ENCODE results near the gene HPCAL4. TPM values are rescaled to one million over a fixed set of nuclear protein-coding genes. Genes with fewer than 3 reads are reported as not detected.

The HPCAL4 gene
- total and polyA plus RNA-seq, 9 of the 15 experiments (the other 6 are each of a cell fraction or from before 2014, with no cell fraction given): 0.01 to 0.04 (median 0.04) TPM; not detected in 4

DNA sequence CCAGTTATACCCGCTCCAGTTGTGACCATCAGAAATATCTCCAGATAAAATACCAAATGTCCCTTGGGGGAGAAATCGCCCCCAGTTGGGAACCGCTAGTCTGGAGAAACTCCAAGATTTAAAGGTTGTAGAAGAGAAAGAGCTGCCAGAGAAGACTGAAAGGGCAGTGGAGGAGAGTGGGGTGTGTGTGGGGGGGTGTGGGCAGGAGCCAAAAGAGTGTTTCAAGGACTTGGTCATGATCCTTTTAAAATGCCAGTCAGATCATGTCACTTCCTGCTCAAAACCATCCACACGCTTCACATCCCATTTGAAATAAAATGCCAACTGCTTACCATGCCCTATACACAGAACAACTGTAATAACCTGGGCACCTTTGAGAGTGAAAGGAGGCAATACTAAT, 48.4 kb downstream of the HPCAL4 start:
- Histone ChIP-seq H3K4me2 (ENCODE audit: insufficient read depth, low read length) (no peak overlapping the region), H2AFZ (ENCODE audit: low read depth, low read length) (no peak overlapping the region), H3K79me2 (ENCODE audit: control insufficient read depth, insufficient read depth, low read length) (no peaks in the 10 kb centered on the region), H3K9ac (ENCODE audit: insufficient read depth in 1 of 2, low read depth in 2 of 2, low read length in 2 of 2) (no peak overlapping the region), H3K4me1 (replicated peaks in 1 of 2; ENCODE audit: control insufficient read depth in 2 of 2, insufficient read depth in 2 of 2, low read length in 2 of 2) (peaks cover 14 to 20% of the 10 kb centered on the region in 2 experiments), H3K9me3 (replicated peaks; ENCODE audit: control insufficient read depth, insufficient read depth, low read depth, low read length) (no peaks in the 10 kb centered on the region), H3K27ac (ENCODE audit: extremely low read depth, low read depth, low read length) (no peak overlapping the region), H4K20me1 (replicated peaks; ENCODE audit: control insufficient read depth, insufficient read depth, low read length) (0 out of 2 replicates have a peak, but pooled peaks cover 4% of the 10 kb centered on the region), H3K9me1 (ENCODE audit: control insufficient read depth, insufficient read depth, low read length) (no peaks in the 10 kb centered on the region), H3K27me3 (ENCODE audit: control insufficient read depth in 2 of 2, insufficient read depth in 2 of 2, low read length in 2 of 2) (peaks cover 4 to 25% of the 10 kb centered on the region in 2 experiments; a peak in 4 of 5 replicates), H3K36me3 (ENCODE audit: control insufficient read depth, insufficient read depth, low read length) (no peaks in the 10 kb centered on the region), H3K4me3 (no peak overlapping the region)
- DNase-seq (ENCODE audit: extremely low read depth in 1 of 4, low spot score in 3 of 4) (no peak), ATAC-seq (no peak), FAIRE-seq (no peak)
- in situ Hi-C loops (cut with MboI) (no loop called here), intact Hi-C loops (cut with micrococcal nuclease) (no loop called here)
- ChIA-PET POLR2A (no interaction called here), CTCF (ENCODE audit: low intra/inter-chr PET ratio) (no interaction called here)
- WGBS (ENCODE audit: insufficient coverage, low coverage, missing lambda C conversion rate): 11% methylated on average over 4 of the region's 4 CpGs
- TF ChIP-seq SOX6 (IDR thresholded peaks at IDR 0.05): no peak
- no peak for TF ChIP-seq FOXK1 (CRISPR knock-in tag; IDR thresholded peaks at IDR 0.05; ENCODE audit: borderline replicate concordance)
- TF ChIP-seq ZFP1 (CRISPR knock-in tag; IDR thresholded peaks at IDR 0.05): no peak
- no peak for TF ChIP-seq NELFE (IDR thresholded peaks at IDR 0.05; ENCODE audit: insufficient read depth, insufficient read length)
- TF ChIP-seq CREBBP (IDR thresholded peaks at IDR 0.05; ENCODE audit: low read depth, low read length): no peak
- TF ChIP-seq PRMT5 (CRISPR knock-in tag; IDR thresholded peaks at IDR 0.05): no peak
- no peak for TF ChIP-seq RFX1 (IDR thresholded peaks at IDR 0.05)
- TF ChIP-seq JUNB (CRISPR knock-in tag; conservative IDR thresholded peaks at IDR 0.05): no peak
- TF ChIP-seq TCF3 (CRISPR knock-in tag; IDR thresholded peaks at IDR 0.05): no peak
- TF ChIP-seq DIDO1 (tag; IDR thresholded peaks at IDR 0.05; ENCODE audit: low read depth): no peak
- TF ChIP-seq, protein P1, sequence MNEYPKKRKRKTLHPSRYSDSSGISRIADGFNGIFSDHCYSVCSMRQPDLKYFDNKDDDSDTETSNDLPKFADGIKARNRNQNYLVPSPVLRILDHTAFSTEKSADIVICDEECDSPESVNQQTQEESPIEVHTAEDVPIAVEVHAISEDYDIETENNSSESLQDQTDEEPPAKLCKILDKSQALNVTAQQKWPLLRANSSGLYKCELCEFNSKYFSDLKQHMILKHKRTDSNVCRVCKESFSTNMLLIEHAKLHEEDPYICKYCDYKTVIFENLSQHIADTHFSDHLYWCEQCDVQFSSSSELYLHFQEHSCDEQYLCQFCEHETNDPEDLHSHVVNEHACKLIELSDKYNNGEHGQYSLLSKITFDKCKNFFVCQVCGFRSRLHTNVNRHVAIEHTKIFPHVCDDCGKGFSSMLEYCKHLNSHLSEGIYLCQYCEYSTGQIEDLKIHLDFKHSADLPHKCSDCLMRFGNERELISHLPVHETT (CRISPR knock-in tag; conservative IDR thresholded peaks at IDR 0.05 in 1 of 2, IDR thresholded peaks at IDR 0.05 in 1 of 2): no peak
- no peak for TF ChIP-seq ZBTB7A (IDR thresholded peaks at IDR 0.05; ENCODE audit: borderline replicate concordance, control insufficient read depth, low read depth, low read length)
- no peak for TF ChIP-seq TAF15 (IDR thresholded peaks at IDR 0.05; ENCODE audit: low read depth, low read length)
- no peak for TF ChIP-seq ZNF133 (CRISPR knock-in tag; IDR thresholded peaks at IDR 0.05)
- no peak for TF ChIP-seq NCOA6 (IDR thresholded peaks at IDR 0.05)
- TF ChIP-seq, protein P2, sequence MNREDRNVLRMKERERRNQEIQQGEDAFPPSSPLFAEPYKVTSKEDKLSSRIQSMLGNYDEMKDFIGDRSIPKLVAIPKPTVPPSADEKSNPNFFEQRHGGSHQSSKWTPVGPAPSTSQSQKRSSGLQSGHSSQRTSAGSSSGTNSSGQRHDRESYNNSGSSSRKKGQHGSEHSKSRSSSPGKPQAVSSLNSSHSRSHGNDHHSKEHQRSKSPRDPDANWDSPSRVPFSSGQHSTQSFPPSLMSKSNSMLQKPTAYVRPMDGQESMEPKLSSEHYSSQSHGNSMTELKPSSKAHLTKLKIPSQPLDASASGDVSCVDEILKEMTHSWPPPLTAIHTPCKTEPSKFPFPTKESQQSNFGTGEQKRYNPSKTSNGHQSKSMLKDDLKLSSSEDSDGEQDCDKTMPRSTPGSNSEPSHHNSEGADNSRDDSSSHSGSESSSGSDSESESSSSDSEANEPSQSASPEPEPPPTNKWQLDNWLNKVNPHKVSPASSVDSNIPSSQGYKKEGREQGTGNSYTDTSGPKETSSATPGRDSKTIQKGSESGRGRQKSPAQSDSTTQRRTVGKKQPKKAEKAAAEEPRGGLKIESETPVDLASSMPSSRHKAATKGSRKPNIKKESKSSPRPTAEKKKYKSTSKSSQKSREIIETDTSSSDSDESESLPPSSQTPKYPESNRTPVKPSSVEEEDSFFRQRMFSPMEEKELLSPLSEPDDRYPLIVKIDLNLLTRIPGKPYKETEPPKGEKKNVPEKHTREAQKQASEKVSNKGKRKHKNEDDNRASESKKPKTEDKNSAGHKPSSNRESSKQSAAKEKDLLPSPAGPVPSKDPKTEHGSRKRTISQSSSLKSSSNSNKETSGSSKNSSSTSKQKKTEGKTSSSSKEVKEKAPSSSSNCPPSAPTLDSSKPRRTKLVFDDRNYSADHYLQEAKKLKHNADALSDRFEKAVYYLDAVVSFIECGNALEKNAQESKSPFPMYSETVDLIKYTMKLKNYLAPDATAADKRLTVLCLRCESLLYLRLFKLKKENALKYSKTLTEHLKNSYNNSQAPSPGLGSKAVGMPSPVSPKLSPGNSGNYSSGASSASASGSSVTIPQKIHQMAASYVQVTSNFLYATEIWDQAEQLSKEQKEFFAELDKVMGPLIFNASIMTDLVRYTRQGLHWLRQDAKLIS (CRISPR knock-in tag; IDR thresholded peaks at IDR 0.05): no peak
- no peak for TF ChIP-seq XRCC4 (IDR thresholded peaks at IDR 0.05; ENCODE audit: extremely low read depth, insufficient read depth, insufficient read length)
- no TSS peak for BruUV-seq (replicated peaks)
